ENCODE results near the gene NEURL1B. TPM values are rescaled to one million over a fixed set of nuclear protein-coding genes. Genes with fewer than 3 reads are reported as not detected.
"Not testable (repeated sequence)": the region's sequence is repeated elsewhere in the genome, so short reads cannot be mapped to it uniquely, and the experiment has no call there.

The NEURL1B gene
- total RNA-seq, 2 donors from 2014 or later = 4.9 to 6.3 TPM

GRCh38 chr5:172708183-172708505 lies 67.1 kb downstream of the NEURL1B start:
- no peak overlapping the region for H3K27ac Mint-ChIP-seq
- H3K9ac ChIP-seq (ENCODE audit: extremely low read depth, low read length, poor library complexity, severe bottlenecking) = no peak overlapping the region
- no peak for TF ChIP-seq CTCF (conservative IDR thresholded peaks at IDR 0.05)
- H3K4me1 ChIP-seq (ENCODE audit: control insufficient read depth, insufficient read depth, low read length) = no peaks in the 10 kb centered on the region
- H3K27ac ChIP-seq (ENCODE audit: low read depth, low read length) = no peak overlapping the region
- H3K36me3 Mint-ChIP-seq (ENCODE audit: low read depth) = no peaks in the 10 kb centered on the region
- H3K9me3 ChIP-seq (ENCODE audit: control insufficient read depth, low read length) = no peaks in the 10 kb centered on the region
- H3K27me3 Mint-ChIP-seq (ENCODE audit: insufficient read depth) = peaks cover 31% of the 10 kb centered on the region
- H3K4me3 Mint-ChIP-seq = no peak overlapping the region
- WGBS, 2 experiments (ENCODE audit: insufficient coverage in 1 of 2, insufficient read length in 1 of 2) = 92 to 94% methylated on average over 5 to 7 of the region's 8 CpGs
- H3K27me3 ChIP-seq (ENCODE audit: control insufficient read depth, insufficient read depth, low read length, poor library complexity, severe bottlenecking) = no peaks in the 10 kb centered on the region
- H3K4me1 Mint-ChIP-seq = peaks cover 3% of the 10 kb centered on the region
- DNase-seq = no peak
- no peak overlapping the region for H3K4me3 ChIP-seq (ENCODE audit: low read length)
- no peaks in the 10 kb centered on the region for H3K36me3 ChIP-seq (ENCODE audit: control insufficient read depth, insufficient read depth, low read length)
- H3K9me3 Mint-ChIP-seq = no peaks in the 10 kb centered on the region

GRCh38 chr5:172710676-172711075 lies 69.6 kb downstream of the NEURL1B start:
- TF ChIP-seq CTCF (conservative IDR thresholded peaks at IDR 0.05) = no peak
- Mint-ChIP-seq H3K27ac (no peak overlapping the region), H3K9me3 (no peaks in the 10 kb centered on the region), H3K36me3 (ENCODE audit: low read depth) (no peaks in the 10 kb centered on the region), H3K4me3 (no peak overlapping the region), H3K4me1 (peaks cover 3% of the 10 kb centered on the region), H3K27me3 (ENCODE audit: insufficient read depth) (peaks cover 23% of the 10 kb centered on the region)
- WGBS, 2 experiments (ENCODE audit: insufficient coverage in 1 of 2, insufficient read length in 1 of 2) = 80 to 88% methylated on average over 1 to 4 of the region's 4 CpGs
- H3K4me3 ChIP-seq (ENCODE audit: low read length) = no peak overlapping the region
- H3K4me1 ChIP-seq (ENCODE audit: control insufficient read depth, insufficient read depth, low read length) = no peaks in the 10 kb centered on the region
- no peaks in the 10 kb centered on the region for H3K36me3 ChIP-seq (ENCODE audit: control insufficient read depth, insufficient read depth, low read length)
- H3K9me3 ChIP-seq (ENCODE audit: control insufficient read depth, low read length) = no peaks in the 10 kb centered on the region
- H3K27ac ChIP-seq (ENCODE audit: low read depth, low read length) = no peak overlapping the region
- no peak for DNase-seq
- no peaks in the 10 kb centered on the region for H3K27me3 ChIP-seq (ENCODE audit: control insufficient read depth, insufficient read depth, low read length, poor library complexity, severe bottlenecking)
- no peak overlapping the region for H3K9ac ChIP-seq (ENCODE audit: extremely low read depth, low read length, poor library complexity, severe bottlenecking)

- not testable (repeated sequence) for H3K4me1 Mint-ChIP-seq; H3K4me3 ChIP-seq (ENCODE audit: low read length); H3K4me3 Mint-ChIP-seq; H3K4me1 ChIP-seq (ENCODE audit: control insufficient read depth, insufficient read depth, low read length); H3K27me3 ChIP-seq (ENCODE audit: control insufficient read depth, insufficient read depth, low read length, poor library complexity, severe bottlenecking); H3K36me3 ChIP-seq (ENCODE audit: control insufficient read depth, insufficient read depth, low read length); H3K36me3 Mint-ChIP-seq (ENCODE audit: low read depth); H3K9me3 Mint-ChIP-seq; H3K9ac ChIP-seq (ENCODE audit: extremely low read depth, low read length, poor library complexity, severe bottlenecking); H3K27ac Mint-ChIP-seq; H3K27ac ChIP-seq (ENCODE audit: low read depth, low read length); H3K9me3 ChIP-seq (ENCODE audit: control insufficient read depth, low read length); DNase-seq
- peaks cover 19% of the 10 kb centered on the region for H3K27me3 Mint-ChIP-seq (ENCODE audit: insufficient read depth)
- 80 to 87% methylated on average over 8 to 12 of the region's 12 CpGs for WGBS, 2 experiments (ENCODE audit: insufficient coverage in 1 of 2, insufficient read length in 1 of 2)
Measured at GRCh38 chr5:172711321-172711861, 70.3 kb downstream of the NEURL1B start.

- Mint-ChIP-seq H3K4me1 (no peaks in the 10 kb centered on the region), H3K27me3 (ENCODE audit: insufficient read depth) (peaks cover 11% of the 10 kb centered on the region), H3K36me3 (ENCODE audit: low read depth) (no peaks in the 10 kb centered on the region), H3K27ac (no peak overlapping the region), H3K9me3 (no peaks in the 10 kb centered on the region), H3K4me3 (no peak overlapping the region)
- Histone ChIP-seq H3K9ac (ENCODE audit: extremely low read depth, low read length, poor library complexity, severe bottlenecking) (no peak overlapping the region), H3K4me1 (ENCODE audit: control insufficient read depth, insufficient read depth, low read length) (no peaks in the 10 kb centered on the region), H3K27me3 (ENCODE audit: control insufficient read depth, insufficient read depth, low read length, poor library complexity, severe bottlenecking) (peaks cover 8% of the 10 kb centered on the region), H3K9me3 (ENCODE audit: control insufficient read depth, low read length) (no peaks in the 10 kb centered on the region), H3K27ac (ENCODE audit: low read depth, low read length) (no peak overlapping the region), H3K4me3 (ENCODE audit: low read length) (no peak overlapping the region), H3K36me3 (ENCODE audit: control insufficient read depth, insufficient read depth, low read length) (no peaks in the 10 kb centered on the region)
- no peak for TF ChIP-seq CTCF (conservative IDR thresholded peaks at IDR 0.05)
- 66 to 71% methylated on average over 8 of the region's 8 CpGs for WGBS, 2 experiments (ENCODE audit: insufficient coverage in 1 of 2, insufficient read length in 1 of 2)
- DNase-seq = no peak
Measured at GRCh38 chr5:172712610-172713009, 71.5 kb downstream of the NEURL1B start.

All from endodermal cell (in vitro differentiated cells).